K562 treated with DMSO at 1 percent for 12 hours (cell line): ENCODE results near the gene PPP2R1B. TPM values are rescaled to one million over a fixed set of nuclear protein-coding genes. Genes with fewer than 3 reads are reported as not detected.

Source experiments
- total RNA-seq: library from RNA; unstranded; fragments of 300-600 nt; gene quantifications from 2 replicates; pipeline ENCODE4 v1.2.3, GENCODE V29; 2022; ENCODE audit not compliant: insufficient read depth

PPP2R1B gene
- 8.2 and 24.8 TPM in 2 replicates for total RNA-seq

GRCh38 chr11:111765984-111766833 is at the start of gene PPP2R1B:
Gene PPP2R1B (minus strand): TSS chr11:111766389. CDS start chr11:111766361, 28 bp downstream.

Other genes with a start within 250 kb of the PPP2R1B start
- gene LAYN, start 225.7 kb downstream of the PPP2R1B start, total RNA-seq = not detected in 2 replicates
- gene SIK2, start 163.9 kb downstream of the PPP2R1B start, total RNA-seq = 2.7 and 12.1 TPM in 2 replicates
- gene ALG9, start 105.2 kb upstream of the PPP2R1B start, total RNA-seq = 12.6 and 28.7 TPM in 2 replicates
- 0.78 and 1.4 TPM in 2 replicates for gene FDXACB1, start 112.8 kb upstream of the PPP2R1B start, total RNA-seq
- gene CFAP68, start 113.2 kb upstream of the PPP2R1B start, total RNA-seq = 31.8 and 32.1 TPM in 2 replicates
- not detected in 2 replicates for gene CRYAB, start 145.4 kb upstream of the PPP2R1B start, total RNA-seq
- gene HSPB2, start 146.3 kb upstream of the PPP2R1B start, total RNA-seq = not detected in 2 replicates
- 0.89 and 2.1 TPM in 2 replicates for gene C11orf52, start 152.5 kb upstream of the PPP2R1B start, total RNA-seq
- 1.4 and 5.1 TPM in 2 replicates for gene DIXDC1, start 171.0 kb upstream of the PPP2R1B start, total RNA-seq